BJ (cell line): Measurements from ENCODE around the gene KCNJ13. TPM values are rescaled to one million over a fixed set of nuclear protein-coding genes. Genes with fewer than 3 reads are reported as not detected.
"Not testable (repeated sequence)": the region's sequence is repeated elsewhere in the genome, so short reads cannot be mapped to it uniquely, and the experiment has no call there.

ENCODE experiments used
- CTCF ChIA-PET: fragments of 350-600 bp; formaldehyde crosslinking; extraction: SDS; loops from one replicate; lab custom pipeline; 2021; ENCODE audit warnings: antibody characterized with exemption, inconsistent platforms; lab: Yijun Ruan, JAX
- POLR2A ChIA-PET: fragments of 300-600 bp; sonication (Branson Sonifier 250); formaldehyde crosslinking; extraction: SDS; loops from one replicate; lab custom pipeline; 2021; ENCODE audit warnings: antibody characterized with exemption; lab: Charles Lee
- DNase-seq: peaks from one replicate; pipeline ENCODE4 v3.0.0-alpha.2; 2011; ENCODE audit warnings: low read depth
- H3K27me3 ChIP-seq: 2 replicates; pipeline ENCODE4 v1.6.0; 2011; ENCODE audit warnings: low read length; ENCODE audit not compliant: control insufficient read depth, insufficient read depth
- H3K36me3 ChIP-seq: 2 replicates; pipeline ENCODE4 v1.5.1; 2011; ENCODE audit warnings: low read length; ENCODE audit not compliant: control insufficient read depth, insufficient read depth
- H3K4me3 ChIP-seq: 2 replicates; pipeline ENCODE4 v1.5.1; 2011; ENCODE audit warnings: low read depth, mild to moderate bottlenecking, control low read depth, low read length
- polyA plus RNA-seq: library from polyadenylated mRNA; depleted of rRNA; stranded (reverse); fragments of >200 nt; gene quantifications from 2 replicates; pipeline ENCODE4 v1.2.3, GENCODE V29; 2011; rRNA removed
- small RNA-seq: library from RNA; depleted of rRNA; stranded (forward); fragments of <200 nt; gene quantifications from one replicate; pipeline ENCODE3, GENCODE V24; 2012; ENCODE audit warnings: low replicate concordance, low read depth; ENCODE audit not compliant: insufficient read length
- TF ChIP-seq, protein P1 (sequence below): IDR thresholded peaks from 2 replicates; pipeline ENCODE4 v1.5.1; 2011; ENCODE audit warnings: low read depth, mild to moderate bottlenecking, control low read depth, inconsistent platforms, low read length, moderate library complexity; ENCODE audit not compliant: insufficient read depth

Gene KCNJ13
- polyA plus RNA-seq, 1 experiment = not detected

DNA sequence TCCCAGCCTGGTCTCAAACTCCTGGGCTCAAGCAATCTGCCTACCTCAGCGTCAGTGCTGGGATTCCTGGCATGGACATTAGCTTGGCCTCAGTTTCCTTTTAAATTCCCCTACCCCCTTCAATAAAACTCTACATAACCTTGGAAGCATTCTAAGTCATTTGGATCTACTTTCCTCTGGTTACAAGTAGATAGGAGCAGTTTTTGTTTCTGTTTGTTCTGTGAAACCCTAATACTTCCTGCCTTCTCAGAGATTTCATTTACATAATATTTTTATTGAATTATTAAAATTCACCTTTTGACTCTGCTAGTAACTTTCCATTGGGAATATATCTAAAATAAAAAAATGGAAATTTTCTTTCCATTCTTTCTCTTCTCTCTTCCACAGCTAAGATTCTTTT, 53.3 kb downstream of the KCNJ13 start:
- ChIA-PET POLR2A (interaction anchor here (0.6 kb wide), 1 partner anchor 78 kb away, joined by 3 read pairs; no protein-coding TSS in a partner anchor), CTCF (interaction anchor here (1.5 kb wide), 1 partner anchor 148 kb away, joined by 4 read pairs; no protein-coding TSS in a partner anchor)
- TF ChIP-seq, protein P1, sequence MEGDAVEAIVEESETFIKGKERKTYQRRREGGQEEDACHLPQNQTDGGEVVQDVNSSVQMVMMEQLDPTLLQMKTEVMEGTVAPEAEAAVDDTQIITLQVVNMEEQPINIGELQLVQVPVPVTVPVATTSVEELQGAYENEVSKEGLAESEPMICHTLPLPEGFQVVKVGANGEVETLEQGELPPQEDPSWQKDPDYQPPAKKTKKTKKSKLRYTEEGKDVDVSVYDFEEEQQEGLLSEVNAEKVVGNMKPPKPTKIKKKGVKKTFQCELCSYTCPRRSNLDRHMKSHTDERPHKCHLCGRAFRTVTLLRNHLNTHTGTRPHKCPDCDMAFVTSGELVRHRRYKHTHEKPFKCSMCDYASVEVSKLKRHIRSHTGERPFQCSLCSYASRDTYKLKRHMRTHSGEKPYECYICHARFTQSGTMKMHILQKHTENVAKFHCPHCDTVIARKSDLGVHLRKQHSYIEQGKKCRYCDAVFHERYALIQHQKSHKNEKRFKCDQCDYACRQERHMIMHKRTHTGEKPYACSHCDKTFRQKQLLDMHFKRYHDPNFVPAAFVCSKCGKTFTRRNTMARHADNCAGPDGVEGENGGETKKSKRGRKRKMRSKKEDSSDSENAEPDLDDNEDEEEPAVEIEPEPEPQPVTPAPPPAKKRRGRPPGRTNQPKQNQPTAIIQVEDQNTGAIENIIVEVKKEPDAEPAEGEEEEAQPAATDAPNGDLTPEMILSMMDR = no peak
- Histone ChIP-seq H3K27me3 (no peaks in the 10 kb centered on the region), H3K36me3 (peaks cover 3% of the 10 kb centered on the region), H3K4me3 (no peak overlapping the region)
- no peak for DNase-seq

DNA sequence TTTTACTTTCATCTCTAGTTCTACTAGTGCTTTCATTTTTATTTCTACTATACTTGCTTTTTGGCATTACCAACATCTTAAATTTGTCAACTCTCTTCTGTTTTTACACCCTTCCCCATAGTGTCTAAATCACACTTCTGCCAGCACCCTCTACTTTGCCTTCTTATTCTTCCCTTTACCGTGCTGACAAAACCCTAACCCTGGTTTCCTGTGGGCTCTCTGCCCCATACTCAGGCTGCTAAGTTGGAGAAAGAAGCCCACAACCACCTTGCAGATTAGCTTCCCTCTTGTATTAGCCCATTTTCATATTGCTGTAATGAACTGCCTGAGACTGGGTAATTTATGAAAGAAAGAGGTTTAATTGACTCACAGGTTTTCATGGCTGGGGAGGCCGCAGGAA, 54.5 kb downstream of the KCNJ13 start:
- no peak overlapping the region for H3K4me3 ChIP-seq
- no peak for DNase-seq
- H3K27me3 ChIP-seq = no peaks in the 10 kb centered on the region
- CTCF ChIA-PET = no interaction called here
- TF ChIP-seq, protein P1 = no peak
- POLR2A ChIA-PET = no interaction called here
- peaks cover 5% of the 10 kb centered on the region for H3K36me3 ChIP-seq

DNA sequence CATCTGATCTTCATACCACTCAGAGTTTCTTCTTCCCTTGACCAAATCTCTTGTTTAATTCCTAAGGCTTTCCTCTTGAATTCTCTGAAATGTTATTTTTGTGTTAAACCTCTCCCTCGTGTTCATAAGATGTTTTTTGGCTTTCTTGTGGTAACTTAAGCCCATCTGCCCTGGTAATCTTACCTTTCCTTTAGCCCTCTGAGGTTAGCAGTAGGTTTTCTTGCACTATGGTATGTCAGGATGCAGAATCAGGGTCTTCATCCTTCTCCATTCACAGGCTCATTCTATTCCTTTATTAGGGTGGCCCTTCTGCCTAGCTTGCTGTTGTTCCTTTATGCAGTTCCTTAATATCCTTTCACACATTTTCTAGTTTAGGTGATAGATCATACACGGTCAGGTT, 55.1 kb downstream of the KCNJ13 start:
- Histone ChIP-seq H3K36me3 (peaks cover 5% of the 10 kb centered on the region), H3K27me3 (no peaks in the 10 kb centered on the region), H3K4me3 (no peak overlapping the region)
- ChIA-PET POLR2A (no interaction called here), CTCF (no interaction called here)
- TF ChIP-seq, protein P1 = no peak
- no peak for DNase-seq

DNA sequence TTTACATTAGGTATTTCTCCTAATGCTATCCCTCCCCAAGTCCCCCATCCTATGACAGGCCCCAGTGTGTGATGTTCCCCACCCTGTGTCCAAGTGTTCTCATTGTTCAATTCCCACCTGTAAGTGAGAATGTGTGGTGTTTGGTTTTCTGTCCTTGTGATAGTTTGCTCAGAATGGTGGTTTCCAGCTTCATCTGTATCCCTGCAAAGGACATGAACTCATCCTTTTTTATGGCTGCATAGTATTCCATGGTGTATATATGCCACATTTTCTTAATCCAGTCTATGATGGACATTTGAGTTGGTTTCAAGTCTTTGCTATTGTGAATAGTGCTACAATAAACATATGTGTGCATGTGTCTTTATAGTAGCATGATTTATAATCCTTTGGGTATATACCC, 56.3 kb downstream of the KCNJ13 start:
- H3K27me3 ChIP-seq, POLR2A ChIA-PET: not testable (repeated sequence)
- CTCF ChIA-PET = interaction anchor here (0.9 to 1.5 kb wide), 2 partner anchors 10 to 22 kb away, joined by 3 read pairs; partner anchors contain the start of gene GIGYF2

More for the DNA sequence above, 56.3 kb downstream of the KCNJ13 start:
- not testable (repeated sequence) for DNase-seq, H3K4me3 ChIP-seq, H3K36me3 ChIP-seq

Small RNA genes within 50 kb of the gene (small RNA-seq; reads per million reads assigned to genes)
- gene RNU6-107P = not detected

Other genes starting within 250 kb of the KCNJ13 start
- gene CHRNG, start 236.9 kb downstream of the KCNJ13 start, polyA plus RNA-seq = not detected in 2 replicates
- gene TIGD1, start 226.0 kb downstream of the KCNJ13 start, polyA plus RNA-seq = 1.7 and 2.5 TPM in 2 replicates
- gene EIF4E2, start 225.9 kb downstream of the KCNJ13 start, polyA plus RNA-seq = 23.1 and 36.4 TPM in 2 replicates
- gene EFHD1, start 143.0 kb downstream of the KCNJ13 start, polyA plus RNA-seq = 60.0 and 76.5 TPM in 2 replicates
- gene GIGYF2, start 79.2 kb downstream of the KCNJ13 start, polyA plus RNA-seq = 24.9 and 28.0 TPM in 2 replicates
- gene SNORC, start 93.7 kb upstream of the KCNJ13 start, polyA plus RNA-seq = 0.25 and 0.53 TPM in 2 replicates
- 0.11 and 0.23 TPM in 2 replicates for gene NGEF, start 236.7 kb upstream of the KCNJ13 start, polyA plus RNA-seq